ENCODE measurements around the gene LRIG1.

Gene LRIG1

DNA sequence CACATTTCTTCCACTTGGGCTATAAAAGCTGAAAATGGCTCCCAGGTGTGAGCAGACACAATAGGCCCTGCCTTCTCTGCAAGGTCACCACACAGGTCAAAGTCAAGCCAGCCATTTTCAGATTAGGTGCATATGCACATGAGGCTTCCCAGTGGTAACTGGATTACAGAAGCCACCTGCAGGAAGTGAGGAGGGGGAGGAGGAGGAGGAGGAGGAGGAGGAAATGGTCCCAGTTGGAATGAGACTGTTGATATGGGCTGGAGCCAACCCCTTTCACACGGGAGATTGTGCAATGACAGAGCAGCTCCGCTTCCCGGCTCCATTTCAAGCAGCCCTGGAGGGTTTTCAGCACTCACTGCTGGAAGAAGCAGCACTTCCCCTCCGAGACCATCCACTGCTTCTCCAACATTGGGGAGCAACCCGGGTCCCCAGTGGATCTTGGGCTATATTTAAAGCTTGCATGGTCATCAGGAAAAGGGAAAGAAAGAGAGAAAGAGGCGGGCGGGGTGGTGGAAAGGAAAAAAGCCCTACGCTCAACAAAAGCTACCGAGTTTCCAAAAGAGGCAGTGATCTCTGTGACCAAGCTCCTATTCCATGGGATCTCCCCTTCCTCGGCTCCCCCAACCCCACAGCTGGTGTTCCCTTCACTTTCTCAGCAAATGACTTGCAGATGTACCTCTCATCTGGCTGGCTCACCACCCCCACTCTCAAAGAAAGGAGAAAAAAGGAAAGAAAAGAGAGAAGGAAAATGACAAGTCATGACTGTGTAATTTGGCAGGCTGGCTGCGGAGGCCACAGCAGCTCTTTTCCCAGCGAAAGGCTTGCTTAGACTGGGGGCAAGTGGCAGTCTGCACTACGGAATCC is 58.3 kb downstream of the LRIG1 start:
- peaks cover 11% of the 10 kb centered on the region for H3K36me3 Mint-ChIP-seq (ENCODE audit: low read depth)
- no peaks in the 10 kb centered on the region for H3K9me3 Mint-ChIP-seq
- H3K27me3 Mint-ChIP-seq (ENCODE audit: low read depth), result no peaks in the 10 kb centered on the region
- H3K4me1 Mint-ChIP-seq (ENCODE audit: low read depth), result peaks cover 25% of the 10 kb centered on the region
- DNase-seq (ENCODE audit: low spot score), result no peak
- H3K27ac Mint-ChIP-seq, result no peak overlapping the region
- H3K4me3 Mint-ChIP-seq, result no peak overlapping the region

DNA sequence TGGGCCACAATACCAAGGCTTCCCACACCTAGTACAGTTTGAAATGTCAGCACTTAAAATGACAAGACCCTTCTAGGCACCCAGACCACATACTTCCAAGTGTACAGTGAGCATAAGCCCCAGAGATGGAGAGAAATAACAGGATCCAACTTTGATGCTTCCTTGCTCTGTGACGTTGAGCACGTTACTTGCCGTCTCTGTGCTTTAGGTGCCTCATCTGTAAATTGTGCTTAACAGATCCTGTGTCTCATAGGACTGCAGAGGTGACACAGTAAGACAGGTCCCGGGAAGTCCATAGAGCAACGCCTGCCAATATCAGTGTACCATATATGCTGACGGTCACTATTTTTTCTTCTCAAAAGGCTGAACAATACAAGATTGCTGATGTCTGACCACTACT is 59.1 kb downstream of the LRIG1 start:
- H3K9me3 Mint-ChIP-seq, result no peaks in the 10 kb centered on the region
- no peak overlapping the region for H3K27ac Mint-ChIP-seq
- peaks cover 25% of the 10 kb centered on the region for H3K4me1 Mint-ChIP-seq (ENCODE audit: low read depth)
- DNase-seq (ENCODE audit: low spot score), result no peak
- H3K36me3 Mint-ChIP-seq (ENCODE audit: low read depth), result peaks cover 9% of the 10 kb centered on the region
- no peak overlapping the region for H3K4me3 Mint-ChIP-seq
- H3K27me3 Mint-ChIP-seq (ENCODE audit: low read depth), result no peaks in the 10 kb centered on the region

DNA sequence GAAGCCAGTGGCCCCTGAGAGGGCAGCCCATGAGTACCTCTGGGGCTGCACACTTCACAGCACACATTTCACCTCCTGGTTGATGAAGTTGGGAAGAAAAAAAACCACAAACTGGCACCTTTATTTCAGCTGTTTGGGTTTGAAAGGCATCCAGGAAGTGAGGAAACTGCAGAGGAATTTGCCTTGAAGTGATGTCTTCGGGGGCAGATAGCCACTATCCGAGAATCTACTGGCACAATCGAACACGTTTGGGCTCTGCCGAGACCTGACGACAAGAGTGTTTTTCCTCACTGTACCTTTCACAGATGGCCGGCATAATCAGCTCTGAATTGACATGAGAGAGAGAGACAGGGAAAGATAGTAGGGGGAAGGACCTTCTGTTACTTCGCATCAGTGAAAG is 59.7 kb downstream of the LRIG1 start:
- Mint-ChIP-seq H3K27ac (no peak overlapping the region), H3K4me3 (no peak overlapping the region), H3K27me3 (ENCODE audit: low read depth) (no peaks in the 10 kb centered on the region), H3K4me1 (ENCODE audit: low read depth) (peaks cover 28% of the 10 kb centered on the region), H3K9me3 (no peaks in the 10 kb centered on the region), H3K36me3 (ENCODE audit: low read depth) (peaks cover 9% of the 10 kb centered on the region)
- DNase-seq (ENCODE audit: low spot score), result no peak

DNA sequence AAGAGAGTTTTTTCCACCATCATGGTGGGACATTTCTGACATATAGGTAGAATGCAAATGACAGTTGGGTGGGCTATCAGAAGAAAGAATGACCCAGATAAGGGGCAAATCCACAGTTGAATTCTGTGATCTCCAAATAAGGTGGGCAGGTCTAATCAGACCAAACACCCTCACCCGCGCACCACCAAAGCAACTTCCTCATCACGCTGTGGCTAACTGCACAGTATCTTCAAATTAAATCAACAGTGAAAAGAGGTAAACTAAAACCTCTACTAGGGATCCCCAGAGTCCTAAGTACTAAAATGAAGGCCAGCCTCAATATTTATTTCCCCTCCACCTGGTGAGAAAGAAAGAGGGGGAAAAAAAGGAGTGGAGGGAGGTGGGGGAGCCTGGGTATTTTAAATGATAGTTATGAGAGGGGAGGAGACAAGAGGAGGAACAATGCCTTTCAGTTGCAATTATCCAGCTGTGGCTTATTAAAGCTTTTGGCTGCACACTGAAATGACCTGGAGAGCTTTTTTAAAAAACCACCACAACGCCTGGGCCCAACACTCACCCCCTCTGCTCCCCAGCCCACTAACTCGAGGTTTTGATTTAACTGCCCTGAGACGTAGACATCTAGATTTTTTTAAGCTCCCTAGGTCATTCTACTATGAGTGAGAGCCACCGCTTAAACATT is 61.0 kb downstream of the LRIG1 start:
- no peak for DNase-seq (ENCODE audit: low spot score)
- Mint-ChIP-seq H3K9me3 (no peaks in the 10 kb centered on the region), H3K36me3 (ENCODE audit: low read depth) (peaks cover 14% of the 10 kb centered on the region), H3K27ac (peak overlapping the region; percentile 38), H3K27me3 (ENCODE audit: low read depth) (no peaks in the 10 kb centered on the region), H3K4me3 (no peak overlapping the region), H3K4me1 (ENCODE audit: low read depth) (peaks cover 28% of the 10 kb centered on the region)

DNA sequence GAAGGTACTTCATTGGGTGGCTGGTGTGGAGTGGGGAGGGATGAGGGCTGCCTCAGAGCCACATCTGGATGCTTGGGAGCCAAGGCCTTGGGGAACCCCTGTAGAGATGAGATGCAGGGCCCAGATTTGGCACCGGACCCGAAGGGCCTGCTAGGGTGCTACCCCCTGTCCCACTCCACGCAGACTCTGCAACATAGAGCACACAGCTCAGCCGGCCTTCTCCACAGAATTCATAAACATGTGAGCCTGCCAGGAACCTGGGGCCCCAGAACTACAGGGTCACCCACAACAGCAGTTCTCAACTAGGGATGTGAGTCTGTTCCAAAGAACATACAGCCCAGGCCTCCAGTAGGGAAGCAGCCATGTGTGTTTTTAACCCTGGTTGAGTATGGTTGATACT is 62.8 kb downstream of the LRIG1 start:
- Mint-ChIP-seq H3K27me3 (ENCODE audit: low read depth) (no peaks in the 10 kb centered on the region), H3K9me3 (no peaks in the 10 kb centered on the region), H3K36me3 (ENCODE audit: low read depth) (peaks cover 18% of the 10 kb centered on the region), H3K4me1 (ENCODE audit: low read depth) (peaks cover 40% of the 10 kb centered on the region), H3K27ac (peak overlapping the region; percentile 8), H3K4me3 (no peak overlapping the region)
- no peak for DNase-seq (ENCODE audit: low spot score)

DNA sequence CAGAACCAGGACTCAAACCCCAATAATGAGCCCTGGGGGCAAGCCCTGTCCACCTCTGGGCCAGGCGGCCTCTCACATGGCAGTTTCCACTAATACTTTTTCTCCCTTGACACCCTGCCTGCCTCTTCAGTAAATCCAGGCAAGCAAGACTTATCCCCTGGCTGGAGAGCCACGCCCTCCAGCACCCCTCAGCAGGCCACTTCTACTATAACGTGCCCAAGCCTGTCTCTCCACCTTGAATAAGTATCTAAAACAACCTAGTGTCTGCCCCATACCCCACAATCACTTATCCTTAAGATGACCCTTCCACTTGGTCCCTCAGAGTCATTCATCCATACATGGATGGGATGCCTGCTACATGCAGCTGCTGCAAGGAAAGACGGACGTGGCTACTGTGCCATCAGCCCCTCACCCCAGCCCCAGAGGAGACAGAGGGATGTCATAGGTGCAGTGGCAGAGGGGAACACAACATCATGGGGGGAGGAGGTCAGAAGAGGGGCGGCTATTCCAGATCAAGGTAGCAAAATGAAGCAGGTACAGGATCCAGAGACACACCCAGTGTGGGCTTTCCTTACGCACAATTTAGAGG is 63.4 kb downstream of the LRIG1 start:
- peaks cover 16% of the 10 kb centered on the region for H3K36me3 Mint-ChIP-seq (ENCODE audit: low read depth)
- no peaks in the 10 kb centered on the region for H3K9me3 Mint-ChIP-seq
- H3K4me3 Mint-ChIP-seq, result no peak overlapping the region
- no peak for DNase-seq (ENCODE audit: low spot score)
- no peaks in the 10 kb centered on the region for H3K27me3 Mint-ChIP-seq (ENCODE audit: low read depth)
- peaks cover 36% of the 10 kb centered on the region for H3K4me1 Mint-ChIP-seq (ENCODE audit: low read depth)
- H3K27ac Mint-ChIP-seq, result no peak overlapping the region

DNA sequence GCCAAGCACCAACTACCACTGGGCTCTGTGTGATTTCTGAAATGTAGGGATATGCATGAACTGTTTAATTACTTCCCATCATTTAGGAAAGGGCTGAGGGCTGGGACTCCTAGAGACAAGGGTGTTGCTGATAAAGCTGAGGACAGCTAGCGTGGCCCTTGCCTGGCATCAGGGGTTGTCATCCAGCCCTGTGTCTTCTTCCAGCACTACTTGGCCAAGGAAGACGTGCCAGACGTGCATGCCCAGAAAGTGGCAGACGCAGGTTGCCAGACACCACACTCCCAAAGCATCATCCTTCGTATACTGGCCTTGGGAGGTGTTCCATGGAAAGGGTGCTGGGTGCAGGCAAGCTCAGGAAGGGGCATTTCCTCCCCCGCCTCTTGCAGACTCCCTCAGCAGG is 64.8 kb downstream of the LRIG1 start:
- Mint-ChIP-seq H3K4me1 (ENCODE audit: low read depth) (peaks cover 30% of the 10 kb centered on the region), H3K36me3 (ENCODE audit: low read depth) (peaks cover 14% of the 10 kb centered on the region), H3K27me3 (ENCODE audit: low read depth) (no peaks in the 10 kb centered on the region), H3K9me3 (no peaks in the 10 kb centered on the region), H3K4me3 (no peak overlapping the region), H3K27ac (no peak overlapping the region)
- DNase-seq (ENCODE audit: low spot score), result no peak

DNA sequence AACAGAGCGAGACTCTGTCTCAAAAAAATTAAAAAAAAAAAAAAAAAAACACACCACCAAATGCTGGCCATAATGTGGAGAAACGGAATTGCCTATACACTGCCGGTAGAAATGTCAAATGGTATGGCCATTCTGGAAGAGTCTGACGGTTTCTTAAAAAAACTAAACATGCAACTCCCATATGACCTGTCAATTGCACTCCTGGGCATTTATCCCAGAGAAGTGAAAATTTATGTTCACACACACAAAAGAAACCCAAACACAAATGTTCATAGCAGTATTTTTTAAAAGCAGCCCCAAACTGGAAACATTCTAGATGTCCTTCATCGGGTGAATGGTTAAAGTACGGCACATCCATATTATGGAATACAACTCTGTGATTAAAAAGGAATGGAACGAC is 66.1 kb downstream of the LRIG1 start:
- Mint-ChIP-seq H3K4me3 (no peak overlapping the region), H3K27me3 (ENCODE audit: low read depth) (no peaks in the 10 kb centered on the region), H3K4me1 (ENCODE audit: low read depth) (peaks cover 19% of the 10 kb centered on the region), H3K36me3 (ENCODE audit: low read depth) (peaks cover 11% of the 10 kb centered on the region), H3K27ac (no peak overlapping the region), H3K9me3 (no peaks in the 10 kb centered on the region)
- no peak for DNase-seq (ENCODE audit: low spot score)

DNA sequence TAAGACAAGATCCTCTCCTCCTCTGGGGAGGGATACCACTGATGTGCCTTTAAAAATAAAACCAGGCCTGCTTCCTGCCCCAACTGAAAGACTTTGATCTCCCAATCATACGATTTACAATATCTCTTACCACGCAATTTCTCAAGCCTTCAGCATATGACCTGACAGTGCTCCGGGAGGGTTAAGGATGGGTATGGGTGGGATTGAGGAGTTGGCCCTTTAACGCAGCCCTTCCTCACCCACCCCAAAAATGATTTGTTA is 67.4 kb downstream of the LRIG1 start:
- Mint-ChIP-seq H3K9me3 (no peaks in the 10 kb centered on the region), H3K4me1 (ENCODE audit: low read depth) (peaks cover 15% of the 10 kb centered on the region), H3K27me3 (ENCODE audit: low read depth) (no peaks in the 10 kb centered on the region), H3K27ac (no peak overlapping the region), H3K36me3 (ENCODE audit: low read depth) (peaks cover 11% of the 10 kb centered on the region), H3K4me3 (peak overlapping the region; percentile 13)
- no peak for DNase-seq (ENCODE audit: low spot score)

DNA sequence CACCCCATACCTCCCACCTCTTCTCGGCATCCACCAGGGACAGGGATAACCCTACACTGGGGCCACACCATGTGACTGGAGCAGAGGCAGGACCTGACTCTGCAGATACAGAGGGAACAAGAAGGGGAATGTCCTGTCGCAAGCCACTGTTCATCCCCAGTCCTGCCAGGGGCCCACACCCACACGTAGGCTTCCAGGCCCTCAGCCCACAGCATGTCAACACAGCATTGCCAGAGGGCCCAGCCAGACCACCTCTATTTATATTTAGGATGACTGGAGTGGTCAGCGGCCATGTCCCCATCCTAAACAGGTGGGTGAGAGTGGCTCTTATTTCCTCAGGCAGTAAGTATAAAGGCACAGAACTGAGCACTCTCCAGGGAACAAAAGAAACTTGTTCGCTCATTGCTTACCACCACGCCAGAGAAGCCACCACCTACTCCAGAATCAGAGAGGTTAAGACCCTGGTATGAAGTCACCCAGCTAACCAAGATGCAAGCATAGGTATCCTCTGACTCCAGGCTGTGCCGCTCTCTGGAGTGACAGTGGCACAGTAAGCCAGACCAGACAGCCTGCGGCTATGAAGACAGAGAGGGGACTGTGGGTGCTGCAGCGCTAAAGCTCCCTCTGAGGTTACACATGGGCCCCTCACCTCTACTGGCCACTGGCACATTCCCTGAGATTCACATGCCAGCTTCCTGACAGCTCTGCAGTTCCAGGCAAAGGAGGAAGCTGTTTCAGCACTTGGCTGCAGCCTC is 67.9 kb downstream of the LRIG1 start:
- DNase-seq (ENCODE audit: low spot score), result no peak
- peaks cover 11% of the 10 kb centered on the region for H3K36me3 Mint-ChIP-seq (ENCODE audit: low read depth)
- no peaks in the 10 kb centered on the region for H3K27me3 Mint-ChIP-seq (ENCODE audit: low read depth)
- no peak overlapping the region for H3K27ac Mint-ChIP-seq
- H3K4me3 Mint-ChIP-seq, result no peak overlapping the region
- peaks cover 15% of the 10 kb centered on the region for H3K4me1 Mint-ChIP-seq (ENCODE audit: low read depth)
- H3K9me3 Mint-ChIP-seq, result no peaks in the 10 kb centered on the region

DNA sequence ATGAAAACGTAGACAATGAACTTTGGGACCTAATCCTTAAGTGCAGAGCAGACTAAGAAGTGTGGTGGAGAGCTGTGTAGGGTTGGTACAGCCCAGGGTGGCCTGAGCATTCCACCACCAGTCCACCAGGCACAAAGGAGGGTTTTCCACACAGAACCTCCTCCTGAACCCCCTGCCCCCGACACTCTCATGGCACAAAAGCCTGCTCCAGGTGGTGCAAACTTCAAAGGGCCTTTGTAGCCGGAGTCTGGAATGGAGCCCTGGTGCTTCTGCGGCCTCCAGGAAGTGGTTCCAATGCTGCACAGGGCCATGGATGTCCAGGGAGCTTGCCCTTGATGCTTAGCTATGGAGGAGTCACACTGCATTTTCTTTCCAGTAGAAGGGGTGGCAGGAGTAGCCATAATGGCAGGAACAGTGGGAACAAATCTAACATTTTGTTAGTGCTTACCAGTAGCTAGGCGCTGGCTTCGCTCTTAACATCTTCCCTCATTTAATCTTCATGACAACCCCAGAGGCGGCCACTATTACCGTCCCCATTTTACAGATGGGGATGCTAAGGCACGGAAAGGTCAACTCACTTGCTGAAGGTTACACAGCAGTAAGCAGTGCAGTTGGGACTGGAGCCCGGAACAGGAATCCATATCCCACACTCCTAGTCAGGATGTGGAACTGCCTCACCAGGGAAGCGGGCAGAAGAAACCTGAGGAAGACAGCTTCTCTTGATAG is 68.6 kb downstream of the LRIG1 start:
- H3K27ac Mint-ChIP-seq, result no peak overlapping the region
- no peak for DNase-seq (ENCODE audit: low spot score)
- peaks cover 15% of the 10 kb centered on the region for H3K4me1 Mint-ChIP-seq (ENCODE audit: low read depth)
- H3K27me3 Mint-ChIP-seq (ENCODE audit: low read depth), result no peaks in the 10 kb centered on the region
- H3K9me3 Mint-ChIP-seq, result no peaks in the 10 kb centered on the region
- H3K36me3 Mint-ChIP-seq (ENCODE audit: low read depth), result peaks cover 11% of the 10 kb centered on the region
- H3K4me3 Mint-ChIP-seq, result no peak overlapping the region

DNA sequence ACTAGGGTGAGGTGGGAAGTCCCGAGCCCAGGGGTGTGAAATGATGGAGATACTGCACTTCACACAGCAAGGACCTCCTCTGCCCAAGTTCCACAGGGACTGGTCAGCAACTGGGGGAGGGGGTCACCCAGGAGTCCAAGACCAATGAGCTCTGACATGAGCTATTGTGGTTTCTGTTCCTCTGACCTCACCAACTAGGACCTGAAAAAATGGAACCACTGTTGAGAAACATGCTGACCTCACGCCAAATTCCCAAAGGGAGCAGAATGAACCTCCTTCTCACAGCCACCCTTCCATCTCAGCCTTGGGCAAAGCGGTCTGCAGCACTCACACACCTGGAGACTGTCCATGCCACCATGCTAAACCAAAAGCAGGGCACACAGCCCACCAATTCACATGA is 69.3 kb downstream of the LRIG1 start:
- no peak for DNase-seq (ENCODE audit: low spot score)
- Mint-ChIP-seq H3K27ac (no peak overlapping the region), H3K4me3 (no peak overlapping the region), H3K36me3 (ENCODE audit: low read depth) (peaks cover 14% of the 10 kb centered on the region), H3K4me1 (ENCODE audit: low read depth) (peaks cover 20% of the 10 kb centered on the region), H3K9me3 (no peaks in the 10 kb centered on the region), H3K27me3 (ENCODE audit: low read depth) (no peaks in the 10 kb centered on the region)

DNA sequence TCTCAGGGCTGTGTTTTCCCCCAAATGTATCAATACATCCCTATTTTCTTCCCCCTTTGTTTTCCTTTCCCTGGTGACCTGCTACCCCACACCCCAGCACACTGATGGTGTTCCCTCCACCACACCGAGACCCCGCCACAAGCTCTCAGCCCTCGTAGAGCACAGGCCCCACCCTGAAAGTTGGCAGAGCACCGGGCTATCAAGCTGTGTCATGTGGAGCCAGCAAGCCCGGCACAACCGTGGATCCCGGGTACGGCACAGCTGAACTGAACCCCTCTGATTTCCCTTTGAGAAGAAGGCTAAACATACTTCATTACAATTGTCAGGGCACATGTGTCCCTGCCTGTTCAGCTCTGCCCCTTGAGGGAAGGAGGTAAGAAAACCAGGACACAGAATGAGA is 69.9 kb downstream of the LRIG1 start:
- H3K27me3 Mint-ChIP-seq (ENCODE audit: low read depth), result no peaks in the 10 kb centered on the region
- peaks cover 15% of the 10 kb centered on the region for H3K36me3 Mint-ChIP-seq (ENCODE audit: low read depth)
- no peak overlapping the region for H3K4me3 Mint-ChIP-seq
- no peaks in the 10 kb centered on the region for H3K9me3 Mint-ChIP-seq
- H3K27ac Mint-ChIP-seq, result no peak overlapping the region
- DNase-seq (ENCODE audit: low spot score), result no peak
- H3K4me1 Mint-ChIP-seq (ENCODE audit: low read depth), result peaks cover 21% of the 10 kb centered on the region

Data from T-helper 2 cell treated with Interferon-gamma antibody and Interleukin-4, amounts not matched to agents 5 μg/mL and 100 μg/mL, for 36 hours (primary cell).